HCT116 (cell line): ENCODE results near the gene MID1. TPM values are rescaled to one million over a fixed set of nuclear protein-coding genes. Genes with fewer than 3 reads are reported as not detected.

Experiments used
- ELF1 ChIP-seq: IDR thresholded peaks from 2 replicates; pipeline ENCODE4 v1.6.1; 2012; ENCODE audit warnings: low read depth, borderline replicate concordance
- POLR2A ChIP-seq: IDR thresholded peaks from 2 replicates; pipeline ENCODE4 v1.7.0; 2011; ENCODE audit warnings: borderline replicate concordance; ENCODE audit not compliant: insufficient read depth, insufficient read length; ENCODE audit errors: extremely low read depth
- TCF7L2 ChIP-seq: IDR thresholded peaks from 2 replicates; pipeline ENCODE4 v1.7.0; 2011; ENCODE audit warnings: borderline replicate concordance, inconsistent platforms; ENCODE audit not compliant: insufficient read depth, insufficient read length; ENCODE audit errors: extremely low read depth
- ZBTB33 ChIP-seq: IDR thresholded peaks from 2 replicates; pipeline ENCODE4 v1.6.1; 2011; ENCODE audit warnings: mild to moderate bottlenecking, low read length, moderate library complexity; ENCODE audit not compliant: insufficient replicate concordance; ENCODE audit errors: extremely low read depth
- ZFX ChIP-seq: fragments of 450-650 bp; IDR thresholded peaks from 2 replicates; pipeline ENCODE4 v1.6.1; 2017
- total RNA-seq: library from RNA; stranded (reverse); gene quantifications from one replicate; pipeline ENCODE4 v1.2.1, GENCODE V29; 2021; ENCODE audit not compliant: unreplicated experiment

The MID1 gene
- total RNA-seq, 1 experiment from 2014 or later = 48.8 TPM

GRCh38 chrX:10395643-10396042 is 224.7 kb downstream of the MID1 start (continued):
- TF ChIP-seq ZBTB33 = no peak
- TF ChIP-seq POLR2A = no peak
- no peak for TF ChIP-seq TCF7L2
- no peak for TF ChIP-seq ELF1
- TF ChIP-seq ZFX = no peak
